ENCODE results near the gene MINDY3.
"Not testable (repeated sequence)": the region's sequence is repeated elsewhere in the genome, so short reads cannot be mapped to it uniquely, and the experiment has no call there.

The MINDY3 gene

DNA sequence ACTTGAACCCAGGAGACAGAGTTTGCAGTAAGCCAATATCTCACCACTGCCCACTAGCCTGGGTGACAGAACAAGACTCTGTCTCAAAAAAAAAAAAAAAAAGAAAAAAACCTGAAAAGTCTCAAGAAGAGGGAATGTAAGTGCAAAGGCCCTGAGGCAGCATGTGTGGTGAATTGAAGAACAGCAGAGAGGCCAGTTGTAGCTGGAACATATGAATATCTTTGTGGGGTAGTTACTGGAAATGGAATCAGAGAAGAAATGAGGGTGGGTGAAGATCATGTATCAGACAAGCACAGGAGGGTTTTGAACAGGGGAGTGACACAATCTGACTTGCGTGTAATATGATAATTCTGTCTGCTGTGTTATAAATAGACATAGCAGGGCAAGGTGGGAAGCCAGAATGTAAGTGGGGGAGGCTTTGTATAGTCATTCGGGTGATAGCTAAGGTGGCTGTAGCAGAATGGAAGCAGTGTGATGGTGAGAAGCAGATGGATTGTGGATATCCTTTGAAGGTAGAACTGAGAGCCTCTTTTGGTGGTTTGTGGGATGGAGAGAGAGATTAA is 95.3 kb downstream of the MINDY3 start:
- DNase-seq, result no peak

DNA sequence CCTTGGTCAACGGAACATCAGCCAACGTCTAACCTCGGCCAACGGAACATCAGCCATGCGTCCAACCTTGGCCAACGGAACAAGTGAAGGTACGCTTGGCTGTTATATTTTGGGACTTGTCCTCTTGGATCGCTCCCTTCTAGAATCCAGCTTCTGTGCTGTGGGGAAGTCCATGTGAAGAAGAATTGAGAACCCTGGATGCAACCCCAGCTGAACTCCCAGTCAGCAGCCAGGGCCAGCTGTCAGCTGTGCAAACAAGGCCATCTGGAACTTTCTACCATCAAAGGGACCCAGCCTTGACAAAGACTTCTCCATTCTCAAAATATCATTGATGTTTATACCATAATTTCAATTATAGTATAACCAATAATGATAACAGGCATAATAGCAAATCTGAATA is 97.3 kb downstream of the MINDY3 start:
- no peak for DNase-seq

DNA sequence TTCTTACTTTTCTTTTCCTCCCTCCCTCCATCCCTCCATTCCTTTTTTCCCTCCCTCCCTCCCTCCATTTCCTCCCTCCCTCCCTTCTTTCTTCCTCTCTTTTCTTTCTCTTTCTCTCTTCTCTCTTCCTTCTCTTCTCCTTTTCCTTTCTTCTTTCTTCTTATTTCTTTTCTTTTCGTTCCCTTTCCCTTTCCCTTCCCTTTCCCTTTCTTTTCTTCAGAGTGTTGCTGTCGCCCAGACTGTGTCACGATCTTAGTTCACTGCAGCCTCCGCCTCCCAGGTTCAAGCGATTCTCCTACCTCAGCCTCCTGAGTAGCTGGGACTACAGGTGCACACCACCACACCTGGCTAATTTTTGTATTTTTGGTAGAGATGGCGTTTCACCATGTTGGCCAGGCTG is 98.1 kb downstream of the MINDY3 start:
- DNase-seq, result not testable (repeated sequence)

DNA sequence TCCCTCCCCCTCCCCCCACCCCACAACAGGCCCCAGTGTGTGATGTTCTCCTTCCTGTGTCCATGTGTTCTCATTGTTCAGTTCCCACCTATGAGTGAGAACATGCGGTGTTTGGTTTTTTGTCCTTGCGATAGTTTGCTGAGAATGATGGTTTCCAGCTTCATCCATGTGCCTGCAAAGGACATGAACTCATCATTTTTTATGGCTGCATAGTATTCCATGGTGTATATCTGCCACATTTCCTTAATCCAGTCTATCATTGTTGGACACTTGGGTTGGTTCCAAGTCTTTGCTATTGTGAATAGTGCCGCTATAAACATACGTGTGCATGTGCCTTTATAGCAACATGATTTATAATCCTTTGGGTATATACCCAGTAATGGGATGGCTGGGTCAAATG is 99.1 kb downstream of the MINDY3 start:
- DNase-seq, result not testable (repeated sequence)

DNA sequence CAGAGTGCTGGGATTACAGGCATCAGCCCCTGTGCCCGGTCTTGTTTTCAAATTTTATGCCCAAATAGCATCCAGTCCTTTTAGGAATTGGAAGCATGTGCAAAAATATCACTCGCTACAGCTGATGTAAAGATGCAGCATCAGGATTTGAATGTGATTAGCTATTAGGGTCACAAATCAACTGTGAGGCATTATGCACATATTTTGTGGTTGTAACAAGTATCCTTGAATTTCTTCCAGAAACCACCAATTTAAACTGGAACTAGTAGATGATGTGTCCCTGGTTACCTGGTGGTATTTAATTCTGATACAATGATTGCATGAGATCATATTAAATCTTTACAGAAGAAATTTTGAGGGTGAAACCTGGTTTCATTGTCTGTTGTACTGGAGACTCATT is 99.6 kb downstream of the MINDY3 start:
- no peak for DNase-seq

DNA sequence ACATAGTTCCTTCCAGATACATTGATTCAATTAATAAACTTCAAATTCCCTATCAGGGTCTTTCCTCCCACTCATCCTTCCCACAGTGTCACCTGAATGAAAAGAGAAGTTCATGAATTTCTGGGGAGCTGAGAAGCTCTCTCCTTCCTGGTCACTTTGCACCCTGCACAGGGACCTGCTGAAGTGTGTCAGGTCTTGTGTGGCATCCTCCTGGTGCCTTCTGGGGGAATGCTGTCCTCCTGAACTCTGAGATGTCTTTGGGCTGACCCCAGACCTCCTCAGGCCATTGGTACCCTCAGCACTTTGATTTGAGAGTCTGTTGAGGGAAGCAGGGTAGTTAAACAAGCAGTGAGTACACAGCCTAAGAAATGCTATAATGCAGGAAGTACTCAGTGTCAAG is 101.0 kb downstream of the MINDY3 start:
- DNase-seq, result no peak

DNA sequence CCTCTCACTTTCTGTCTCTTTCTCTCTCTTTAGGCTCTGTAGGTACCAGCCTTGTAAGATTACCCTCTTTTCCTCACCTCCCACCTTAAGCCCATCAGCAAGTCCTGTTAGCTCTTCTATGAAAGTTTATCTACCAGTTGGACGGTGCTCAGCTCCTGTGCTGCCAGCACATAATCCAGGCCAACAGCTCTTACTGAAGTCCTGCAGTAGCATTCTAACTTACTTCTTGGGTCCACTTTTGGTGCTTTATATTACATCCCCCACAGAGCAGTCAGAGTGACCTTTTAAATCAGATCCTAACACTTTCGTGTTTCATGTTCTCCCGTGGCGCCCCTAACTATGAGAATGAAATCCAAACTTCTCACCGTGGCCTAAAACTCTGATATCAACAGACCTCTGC is 101.7 kb downstream of the MINDY3 start:
- no peak for DNase-seq

DNA sequence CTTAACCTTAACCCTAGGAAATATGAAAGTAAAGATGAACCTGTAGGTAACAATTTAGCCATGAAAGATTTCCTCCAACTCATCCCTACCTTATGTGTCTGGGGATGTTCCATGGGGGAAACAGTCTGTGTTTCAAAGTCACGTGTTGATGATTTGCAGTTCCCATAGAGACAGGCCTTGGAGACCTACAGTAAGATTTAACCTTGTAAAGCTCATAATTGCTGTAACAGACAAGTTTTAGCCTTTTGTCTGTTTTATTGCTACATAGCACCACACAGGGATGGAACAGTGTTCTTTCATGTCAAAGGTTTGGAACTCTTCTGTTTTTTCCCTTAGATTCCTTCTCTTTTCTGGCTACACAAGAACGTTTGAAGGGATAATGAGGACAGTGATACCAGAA is 105.4 kb downstream of the MINDY3 start:
- no peak for DNase-seq

DNA sequence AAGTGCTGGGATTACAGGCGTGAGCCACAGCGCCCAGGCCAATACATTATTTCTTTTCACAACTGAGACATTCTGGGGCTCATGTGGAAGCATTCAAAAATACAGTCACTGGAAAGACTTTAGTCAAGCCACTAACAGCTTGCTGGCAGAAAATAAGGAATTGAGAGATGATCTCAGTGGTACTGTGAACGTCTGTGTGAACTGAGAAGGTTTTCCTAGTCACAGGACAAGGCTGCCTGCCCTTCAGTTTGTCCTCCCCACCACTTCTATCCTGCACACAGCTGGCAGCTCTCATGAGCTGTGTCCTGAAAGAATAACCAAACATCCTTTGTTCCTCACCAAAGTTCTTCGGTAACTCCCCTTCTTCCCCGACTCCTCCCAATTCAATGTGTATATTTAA is 109.3 kb downstream of the MINDY3 start:
- no peak for DNase-seq

DNA sequence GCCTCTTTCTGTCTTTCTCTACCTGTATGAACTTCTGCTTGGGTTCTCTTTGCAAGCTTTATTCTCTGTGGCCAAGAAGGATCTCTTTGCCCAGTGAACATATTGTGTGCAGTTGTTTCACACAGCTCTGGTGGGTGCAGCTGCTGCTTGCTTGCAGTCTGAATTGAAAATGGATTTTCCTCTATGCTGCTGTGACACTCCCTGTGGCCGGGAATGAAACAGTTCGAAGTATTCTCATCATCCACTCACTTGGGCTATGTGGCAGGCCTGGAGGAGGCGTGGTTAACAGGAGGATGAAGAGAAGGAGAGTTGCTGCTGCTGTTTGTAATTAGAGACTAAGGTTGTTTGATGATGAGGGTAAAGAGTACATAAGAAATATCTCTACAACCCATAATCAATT is 112.2 kb downstream of the MINDY3 start:
- DNase-seq, result peak in 1 of 2 experiments; percentile 5

DNA sequence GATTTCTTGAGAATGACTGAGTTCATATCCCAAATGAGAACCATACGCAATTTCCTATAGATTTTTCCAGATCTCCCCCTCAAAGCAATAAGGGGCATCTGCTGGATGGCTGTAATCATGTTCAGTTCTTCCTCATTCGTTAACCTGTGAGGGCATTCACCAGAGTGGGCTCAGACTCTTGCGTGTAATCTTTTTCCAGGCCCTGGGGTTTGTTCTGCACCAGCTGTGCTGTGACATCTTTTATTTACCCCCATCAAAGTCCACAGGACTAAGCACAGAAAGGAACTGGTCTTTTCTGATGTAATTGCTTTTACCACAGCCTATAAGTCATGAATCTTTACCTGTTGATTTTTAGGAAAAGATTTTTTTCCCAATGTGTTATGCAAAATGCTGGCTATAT is 112.7 kb downstream of the MINDY3 start:
- DNase-seq, result no peak

DNA sequence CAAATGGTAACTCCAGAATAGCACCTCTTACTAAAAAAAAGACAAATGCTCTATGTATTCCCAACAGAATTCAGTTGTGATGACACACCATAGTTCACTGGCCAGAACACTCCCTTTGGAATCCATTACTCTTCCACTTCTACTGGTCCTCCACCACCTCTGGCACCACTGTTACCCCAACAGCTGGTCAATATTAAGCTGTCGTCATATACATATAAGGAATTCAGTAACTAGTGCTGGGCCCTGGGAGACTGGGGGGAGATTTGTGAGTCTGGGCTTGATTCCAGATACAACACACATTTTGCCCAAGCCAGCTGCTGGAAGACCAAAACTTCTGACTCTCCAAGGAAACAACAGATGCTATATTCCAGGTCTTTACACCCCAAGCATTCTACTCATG is 114.6 kb downstream of the MINDY3 start:
- no peak for DNase-seq

DNA sequence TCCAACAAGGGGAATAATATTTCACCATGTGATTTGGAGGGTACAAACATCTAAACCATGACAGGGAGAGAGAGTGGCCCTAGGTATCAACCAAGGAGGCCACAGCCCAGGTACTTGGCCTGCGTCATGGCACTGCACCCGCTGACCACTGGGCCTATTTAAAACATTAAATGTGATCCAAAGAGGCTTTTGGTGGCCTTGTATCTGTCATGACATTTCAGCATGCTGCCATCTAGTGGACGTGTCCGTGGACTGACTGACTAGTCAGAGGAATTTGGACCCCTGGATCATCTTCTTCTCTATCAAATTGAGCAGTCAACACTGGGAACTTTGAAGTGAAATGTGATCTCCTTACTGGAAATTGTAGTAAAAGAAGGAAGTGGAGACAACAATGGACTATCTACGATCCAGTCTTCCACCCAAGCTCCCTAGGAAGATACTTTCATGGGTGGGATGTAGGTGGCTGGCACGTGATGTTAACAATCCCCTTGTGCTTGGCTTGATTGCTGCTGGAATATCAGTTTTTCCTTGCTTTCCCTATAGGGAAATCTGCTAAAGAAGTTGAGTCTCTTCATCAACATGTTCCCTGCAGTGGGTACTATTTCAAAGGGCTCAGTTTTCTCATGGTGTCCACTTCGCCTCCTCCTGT is 116.0 kb downstream of the MINDY3 start:
- DNase-seq, result peak in 1 of 2 experiments; percentile 26

DNA sequence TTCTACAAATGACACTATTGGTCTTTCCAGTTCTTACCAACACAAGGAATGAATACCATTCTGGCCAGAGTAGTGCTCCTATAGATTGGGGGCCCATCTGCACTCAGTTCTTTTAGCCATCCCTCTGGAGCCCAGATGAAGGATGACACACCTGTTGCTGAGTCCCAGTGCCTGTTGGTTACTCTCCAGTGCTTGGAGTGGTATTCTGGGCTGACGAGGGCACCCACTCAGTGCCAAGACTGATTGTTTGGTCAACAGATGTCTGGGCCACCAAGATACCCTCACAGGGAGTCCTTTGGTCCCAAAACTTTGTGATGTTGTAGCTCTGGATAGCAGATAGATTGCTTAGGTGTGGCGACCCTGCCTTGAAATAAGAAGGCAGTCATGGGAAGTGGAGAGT is 116.9 kb downstream of the MINDY3 start:
- DNase-seq, result no peak

DNA sequence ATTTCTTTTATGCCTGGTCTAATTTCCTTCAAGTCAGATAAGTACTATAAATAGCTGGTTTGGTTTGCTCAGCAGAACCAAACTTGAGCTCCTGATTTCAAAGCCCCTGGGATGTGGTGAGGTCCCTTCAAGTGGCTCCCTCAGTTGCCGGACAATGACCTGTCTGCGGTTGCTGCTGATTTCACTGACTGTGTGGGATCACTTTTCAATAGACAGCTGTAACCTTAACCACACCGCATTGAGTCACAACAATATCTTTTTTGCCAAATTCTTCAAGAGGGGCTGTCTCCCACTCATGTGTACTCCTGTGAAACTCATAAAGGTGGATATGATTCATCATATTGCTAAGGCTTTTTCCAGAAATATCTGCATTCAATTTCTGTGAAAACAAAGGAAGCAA is 117.5 kb downstream of the MINDY3 start:
- DNase-seq, result no peak

DNA sequence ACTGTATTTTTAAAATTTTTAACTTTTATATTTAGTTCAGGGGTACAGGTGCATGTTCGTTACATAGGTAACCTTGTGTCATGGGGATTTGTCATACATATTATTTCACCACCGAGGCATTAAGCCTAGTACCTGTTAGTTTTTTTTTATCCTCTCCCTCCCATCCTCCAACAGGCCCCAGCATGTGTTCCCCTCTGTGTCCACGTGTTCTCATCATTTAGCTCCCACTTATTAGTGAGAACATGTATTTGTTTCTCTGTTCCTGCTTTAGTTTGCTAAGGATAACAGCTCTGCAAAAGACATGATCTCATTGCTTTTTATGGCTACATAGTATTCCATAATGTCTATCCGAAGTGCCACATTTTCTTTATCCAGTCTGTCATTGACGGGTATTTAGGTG is 118.2 kb downstream of the MINDY3 start:
- no peak for DNase-seq

DNA sequence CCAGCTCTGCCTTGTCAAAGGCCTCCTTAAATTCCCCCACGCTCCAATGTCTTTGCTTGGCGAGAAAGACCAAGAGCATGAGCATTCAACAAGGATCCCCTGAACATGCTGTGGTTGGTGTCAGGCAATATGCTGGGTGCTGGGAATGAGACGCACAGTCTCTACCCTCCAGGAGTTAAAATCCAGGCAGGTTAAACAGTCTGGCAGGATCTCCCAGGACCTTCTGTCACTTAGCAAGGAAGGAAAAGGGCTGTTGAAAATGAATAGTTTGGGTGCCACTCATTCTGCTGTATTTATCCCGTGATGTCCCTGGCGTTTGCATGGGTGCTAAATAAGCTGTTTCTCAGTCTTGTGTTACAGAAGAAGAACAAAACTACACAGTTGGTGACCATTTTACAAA is 118.7 kb downstream of the MINDY3 start:
- no peak for DNase-seq

DNA sequence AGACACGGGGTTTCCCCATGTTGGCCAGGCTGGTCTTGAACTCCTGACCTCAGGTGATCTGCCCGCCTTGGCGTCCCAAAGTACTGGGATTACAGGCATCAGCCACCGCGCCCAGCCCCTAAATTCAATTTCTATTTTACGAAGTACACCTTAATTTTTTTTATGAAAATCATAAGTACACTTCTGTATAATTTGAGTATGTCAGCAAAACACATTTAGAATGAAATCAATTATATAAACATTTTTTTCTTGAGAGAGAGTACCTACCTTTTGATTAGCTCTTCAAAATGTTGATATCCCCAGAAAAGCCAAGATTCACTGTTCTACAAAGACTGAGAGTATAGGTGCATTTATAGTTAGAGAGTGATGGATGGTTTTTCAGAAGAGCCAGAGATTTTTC is 120.0 kb downstream of the MINDY3 start:
- no peak for DNase-seq

DNA sequence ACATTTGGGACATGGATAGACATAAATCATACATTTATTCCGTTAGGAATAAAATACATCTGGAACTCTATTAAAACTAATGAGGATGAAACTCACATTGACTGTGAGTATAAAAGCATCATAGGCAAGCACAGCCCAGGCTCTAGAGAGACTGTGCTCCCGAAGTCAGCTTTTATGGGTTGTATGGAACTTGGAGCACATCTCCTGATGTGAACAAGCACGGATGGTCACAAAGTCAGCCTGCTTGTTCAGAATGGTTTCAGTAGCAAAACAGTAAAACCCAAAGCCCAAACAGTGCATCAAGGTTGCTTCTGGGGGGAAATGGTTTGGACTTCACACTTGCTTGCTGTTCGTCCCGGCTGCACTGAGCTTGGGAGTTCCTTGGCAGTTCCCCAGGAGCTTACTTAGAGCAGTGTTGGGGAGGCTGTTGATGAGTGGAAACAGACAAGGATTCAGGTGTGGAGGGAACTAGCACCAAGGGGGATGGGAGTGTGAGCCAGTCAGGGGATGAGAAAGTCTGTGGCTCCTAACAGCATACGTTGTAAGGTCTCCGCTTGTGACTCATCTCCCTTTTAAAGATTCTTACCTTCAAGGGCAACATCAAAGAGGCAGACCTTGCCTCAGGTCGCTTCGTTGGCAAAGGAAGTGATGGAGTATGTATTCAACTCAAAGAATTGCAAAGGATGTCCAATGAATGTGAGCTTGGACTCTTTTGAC is 120.9 kb downstream of the MINDY3 start:
- no peak for DNase-seq

DNA sequence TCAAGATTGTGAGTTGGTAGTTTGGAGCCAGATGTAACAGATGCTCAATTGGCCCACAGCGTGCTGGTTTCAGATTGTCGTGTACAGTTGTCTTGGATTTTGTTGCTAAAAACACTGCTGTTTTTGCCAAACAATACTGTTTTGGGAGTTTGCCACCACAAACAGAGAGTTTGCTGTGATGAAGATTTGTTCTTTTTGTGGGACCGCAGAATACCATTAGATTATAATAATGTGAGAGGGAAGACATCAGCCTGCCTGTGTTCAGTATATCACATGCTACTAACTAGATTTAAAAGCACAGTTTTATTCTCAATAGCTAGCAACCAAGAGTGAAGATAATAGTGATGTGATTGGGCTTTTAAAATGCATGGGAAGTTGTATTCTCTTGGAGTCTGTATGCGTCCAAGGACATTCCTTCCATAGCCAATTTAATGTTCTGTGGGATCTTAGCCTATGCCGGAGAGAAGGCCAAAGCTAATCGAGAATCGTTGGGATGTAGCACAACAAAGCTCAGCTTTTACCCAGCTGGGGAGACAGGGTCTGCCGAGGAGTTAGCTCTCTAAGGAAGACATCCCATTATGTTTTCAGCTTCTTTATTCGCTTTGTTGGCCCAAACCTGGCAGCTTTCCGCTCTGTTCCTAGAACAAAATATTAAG is 121.9 kb downstream of the MINDY3 start:
- no peak for DNase-seq

DNA sequence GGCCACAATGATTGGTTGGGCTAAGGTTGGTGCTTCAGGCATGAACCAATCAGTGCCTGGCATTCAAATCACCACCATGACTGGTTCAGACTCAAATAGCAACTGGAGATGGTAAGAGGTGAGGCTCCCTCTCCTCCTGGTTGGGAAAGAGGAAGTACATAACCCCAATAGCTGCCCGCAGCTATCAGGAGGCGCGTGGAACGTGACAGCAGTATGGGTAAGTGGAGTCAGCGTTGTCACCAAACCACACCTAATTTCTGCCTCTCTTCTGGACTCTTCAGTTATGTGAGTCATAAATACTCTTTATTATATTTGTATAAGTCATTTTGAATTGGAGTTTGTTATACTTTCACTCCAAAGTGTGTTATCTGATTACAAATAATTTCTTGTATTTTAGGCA is 122.7 kb downstream of the MINDY3 start:
- no peak for DNase-seq

DNA sequence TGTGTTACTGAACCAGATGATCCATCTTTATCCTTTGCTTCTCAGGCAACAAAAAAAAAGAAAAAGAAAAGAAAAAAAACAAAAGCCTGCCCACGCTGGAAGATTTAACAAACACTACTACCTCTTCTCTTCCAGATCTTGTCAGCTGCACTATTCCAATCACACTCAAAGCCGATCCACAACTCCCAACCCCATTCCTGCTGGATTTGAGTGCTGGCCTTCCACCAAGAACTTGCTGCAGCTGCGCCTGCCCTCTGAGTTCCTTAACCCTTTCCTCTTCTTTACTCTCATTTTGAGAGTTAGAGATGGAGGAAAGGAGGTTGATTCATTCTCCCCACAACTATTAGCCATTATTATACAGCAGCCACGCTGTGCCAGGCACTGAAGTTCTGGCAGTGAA is 124.5 kb downstream of the MINDY3 start:
- no peak for DNase-seq

DNA sequence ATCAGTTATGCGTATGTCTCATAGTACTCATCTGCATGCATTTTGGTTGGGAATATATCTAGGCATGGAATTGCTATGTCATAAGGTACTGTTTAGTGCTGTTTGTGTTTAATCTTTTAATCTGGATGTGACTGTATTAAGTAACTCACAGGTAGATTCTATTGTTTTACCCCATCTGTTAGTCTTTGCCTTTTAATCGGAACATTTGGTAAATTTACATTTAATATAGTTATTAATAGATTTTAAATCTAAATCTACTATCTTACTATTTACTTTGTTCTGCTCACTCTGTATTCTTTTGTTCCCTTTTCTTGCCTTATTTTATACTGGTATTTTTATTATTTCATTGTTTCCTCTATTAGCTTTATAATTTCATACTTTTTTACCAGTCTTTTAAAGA is 130.0 kb downstream of the MINDY3 start:
- DNase-seq, result no peak

DNA sequence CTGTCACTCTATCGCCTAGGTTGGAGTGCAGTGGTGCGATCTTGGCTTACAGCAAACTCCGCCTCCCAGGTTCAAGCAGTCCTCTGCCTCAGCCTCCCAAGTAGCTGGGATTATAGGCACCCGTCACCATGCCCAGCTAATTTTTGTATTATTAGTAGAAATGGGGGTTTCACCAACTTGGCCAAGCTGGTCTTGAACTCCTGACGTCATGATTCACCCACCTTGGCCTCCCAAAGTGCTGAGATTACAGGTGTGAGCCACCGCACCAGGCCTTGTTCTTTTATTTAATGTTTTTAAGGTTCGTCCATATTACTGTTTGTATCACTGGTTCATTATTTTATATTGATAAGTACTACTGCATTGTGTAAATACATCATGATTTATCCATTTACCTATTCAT is 130.4 kb downstream of the MINDY3 start:
- DNase-seq, result no peak
